GM12801 (cell line): ENCODE results near the gene IL12A.

ENCODE experiments used
- CTCF ChIP-seq: IDR thresholded peaks from one replicate; pipeline ENCODE4 v1.5.1; 2011; ENCODE audit warnings: control low read depth; ENCODE audit not compliant: insufficient read length; ENCODE audit errors: extremely low read depth

IL12A gene

DNA sequence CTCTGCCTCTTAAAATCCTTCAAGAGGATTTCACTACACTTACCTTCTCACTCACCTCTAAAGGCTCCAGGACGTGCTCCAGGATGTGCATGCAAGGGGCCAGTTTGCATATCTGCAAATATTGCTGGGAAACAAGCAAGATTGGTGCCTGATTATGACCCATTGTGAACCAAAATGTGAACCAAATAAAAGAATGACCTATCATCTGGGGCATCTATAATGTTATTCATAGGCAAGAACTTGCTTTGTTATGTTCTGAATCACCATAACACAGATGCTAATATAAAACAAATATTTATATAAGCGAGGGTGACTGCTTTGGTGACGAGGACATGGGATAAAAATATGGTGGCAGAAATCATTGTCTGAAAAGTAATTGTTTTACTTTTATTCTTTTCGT is 5.5 kb downstream of the IL12A start:
- no peak for TF ChIP-seq CTCF

DNA sequence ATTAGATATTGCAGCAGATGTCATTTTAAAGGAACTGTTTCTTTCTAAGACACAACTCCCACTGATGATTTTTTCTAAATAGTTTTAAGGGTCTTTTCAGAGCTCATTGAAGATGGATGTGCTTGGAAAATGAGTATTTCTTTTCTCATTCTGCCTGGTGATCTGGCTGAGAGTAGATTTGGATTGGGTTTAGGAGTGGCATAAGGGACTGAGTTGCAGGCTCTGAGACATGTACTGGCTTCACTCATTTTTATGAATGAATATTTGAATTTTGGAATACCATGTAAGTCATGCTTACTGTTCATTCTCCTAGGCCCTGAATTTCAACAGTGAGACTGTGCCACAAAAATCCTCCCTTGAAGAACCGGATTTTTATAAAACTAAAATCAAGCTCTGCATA is 6.5 kb downstream of the IL12A start:
- no peak for TF ChIP-seq CTCF

DNA sequence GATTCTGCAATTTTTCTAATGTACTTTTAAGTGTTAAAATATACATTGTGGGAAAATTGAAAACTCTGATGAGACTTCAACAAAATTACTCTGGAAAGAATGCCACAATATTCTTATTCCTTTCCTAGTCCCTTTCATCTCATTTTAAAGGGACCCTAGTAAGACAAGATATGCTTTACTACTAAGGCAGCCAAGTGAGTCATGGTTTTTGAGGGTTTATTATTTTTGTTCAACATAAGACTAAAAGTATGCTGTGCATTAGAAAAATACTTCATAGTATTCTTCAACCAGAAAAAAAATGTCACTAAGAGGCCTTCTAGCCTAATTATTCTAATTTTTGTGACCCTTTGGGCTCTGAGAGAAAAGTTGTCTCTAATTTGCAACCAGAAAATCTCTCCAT is 7.4 kb downstream of the IL12A start:
- TF ChIP-seq CTCF = no peak

DNA sequence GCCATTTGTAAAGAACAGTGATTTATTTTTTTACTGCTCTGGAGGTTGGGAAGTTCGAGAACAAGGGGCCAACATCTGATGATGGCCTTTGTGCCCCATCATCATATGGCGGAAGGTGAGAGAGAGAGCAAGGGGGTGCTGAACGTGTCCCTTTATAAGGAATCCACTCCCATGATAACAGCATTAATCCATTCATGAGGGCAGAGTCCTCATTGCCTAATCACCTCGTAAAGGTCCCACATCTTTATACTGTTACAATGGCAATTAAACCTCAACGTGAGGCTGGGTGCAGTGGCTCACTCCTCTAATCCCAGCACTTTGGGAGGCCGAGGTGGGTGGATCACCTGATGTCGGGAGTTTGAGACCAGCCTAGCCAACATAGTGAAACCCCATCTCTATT is 8.3 kb downstream of the IL12A start:
- TF ChIP-seq CTCF = no peak

DNA sequence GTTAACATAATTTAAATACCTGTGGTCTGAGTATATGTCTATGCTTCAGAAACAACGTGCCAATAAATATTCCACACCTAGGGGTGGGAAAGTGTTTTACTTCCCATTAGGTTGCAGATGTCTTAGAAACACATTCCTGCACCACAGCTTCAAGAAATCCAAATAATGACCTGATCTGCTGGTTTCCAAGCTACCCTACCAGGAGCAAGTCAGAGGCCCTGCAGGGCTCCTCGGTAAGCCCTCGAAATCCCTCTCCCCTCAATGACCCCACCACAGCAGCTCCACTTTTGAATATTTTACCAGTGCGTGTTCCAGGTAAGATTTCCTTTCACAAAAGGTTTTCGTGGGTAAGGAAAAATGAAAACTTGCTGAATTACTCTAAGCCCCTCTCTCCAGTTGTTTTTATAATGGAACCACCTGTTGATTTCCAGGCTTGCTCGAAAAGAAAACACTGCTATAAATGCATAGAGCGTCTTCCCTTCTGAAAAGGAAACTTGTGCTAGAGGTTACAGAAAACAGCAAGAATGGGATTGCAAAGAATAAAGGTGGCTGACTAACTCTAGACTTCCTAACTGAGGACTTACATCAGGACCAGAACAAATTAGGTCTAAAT is 12.6 kb downstream of the IL12A start:
- no peak for TF ChIP-seq CTCF

DNA sequence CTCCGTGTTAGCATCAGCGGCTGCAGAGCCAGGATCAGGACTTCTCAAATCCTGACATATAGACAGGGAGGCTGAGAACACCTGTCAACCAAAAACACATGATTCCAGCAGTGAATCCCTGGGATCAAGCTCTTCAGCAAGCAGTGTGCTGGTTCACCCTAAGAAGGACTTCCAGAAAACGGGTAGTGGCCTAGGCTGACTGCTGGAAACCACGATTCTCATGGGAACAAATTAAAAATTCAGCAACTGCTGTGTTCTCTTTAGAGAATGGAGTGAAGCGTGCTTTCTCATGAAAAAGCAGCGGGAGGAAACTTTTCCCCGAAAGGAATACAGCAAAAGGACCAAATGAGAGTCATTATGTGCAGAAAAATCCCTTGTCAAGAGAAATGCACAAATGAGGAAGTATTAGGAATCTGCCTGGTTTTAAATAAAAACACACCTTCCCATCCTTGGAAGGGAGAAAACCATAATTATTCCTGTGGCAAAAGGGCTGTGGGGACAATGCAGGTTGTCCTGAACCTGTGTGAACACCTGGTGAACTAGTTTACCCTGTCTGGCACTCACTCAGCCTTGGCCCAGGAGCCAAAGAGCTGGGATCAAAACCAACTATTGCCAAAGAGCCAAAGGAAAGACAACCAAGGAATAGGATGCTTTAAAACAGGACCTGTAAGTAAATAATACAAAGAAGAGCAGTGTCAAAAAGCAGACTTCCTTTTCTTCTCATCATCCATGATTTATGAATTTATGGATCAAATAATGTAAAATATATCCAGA is 13.4 kb downstream of the IL12A start:
- TF ChIP-seq CTCF = no peak

GRCh38 chr3:160003520-160004128 is 15.0 kb downstream of the IL12A start:
- no peak for TF ChIP-seq CTCF
